EH (cell line): ENCODE results near the gene NRXN3.

Source experiments
- DNase-seq: peaks from one replicate; pipeline ENCODE4 v3.0.0-alpha.2; 2015; ENCODE audit warnings: low read depth

Gene NRXN3

GRCh38 chr14:79357307-79357706 is 1187.1 kb downstream of the NRXN3 start:
- DNase-seq, result no peak

GRCh38 chr14:79363291-79363690 is 1193.1 kb downstream of the NRXN3 start:
- DNase-seq, result no peak

GRCh38 chr14:79369359-79370332 is 1199.5 kb downstream of the NRXN3 start:
- peak; percentile 96 for DNase-seq

GRCh38 chr14:79370969-79371368 is 1200.8 kb downstream of the NRXN3 start:
- no peak for DNase-seq

GRCh38 chr14:79373451-79373850 is 1203.3 kb downstream of the NRXN3 start:
- DNase-seq, result no peak

- no peak for DNase-seq
These were observed 1205.2 kb downstream of the NRXN3 start for GRCh38 chr14:79375356-79375755.

- DNase-seq, result no peak
These were observed 1206.4 kb downstream of the NRXN3 start for GRCh38 chr14:79376557-79376956.

GRCh38 chr14:79378020-79378419 is 1207.8 kb downstream of the NRXN3 start:
- no peak for DNase-seq

GRCh38 chr14:79379266-79379665 is 1209.1 kb downstream of the NRXN3 start:
- no peak for DNase-seq

- DNase-seq, result no peak
These were observed 1212.9 kb downstream of the NRXN3 start for GRCh38 chr14:79383031-79383430.

GRCh38 chr14:79383475-79383874 is 1213.3 kb downstream of the NRXN3 start:
- no peak for DNase-seq

GRCh38 chr14:79395061-79395460 is 1224.9 kb downstream of the NRXN3 start:
- peak; percentile 93 for DNase-seq

- no peak for DNase-seq
These were observed 1234.8 kb downstream of the NRXN3 start for GRCh38 chr14:79404874-79405511.

GRCh38 chr14:79405512-79405910 is 1235.3 kb downstream of the NRXN3 start:
- DNase-seq, result no peak

GRCh38 chr14:79407572-79407971 is 1237.4 kb downstream of the NRXN3 start:
- peak; percentile 66 for DNase-seq

GRCh38 chr14:79408696-79409095 is 1238.5 kb downstream of the NRXN3 start:
- DNase-seq, result no peak

GRCh38 chr14:79411403-79412174 is 1241.4 kb downstream of the NRXN3 start:
- peak; percentile 58 for DNase-seq

- DNase-seq, result no peak
These were observed 1242.6 kb downstream of the NRXN3 start for GRCh38 chr14:79412822-79413221.

GRCh38 chr14:79413734-79414428 is 1243.7 kb downstream of the NRXN3 start:
- no peak for DNase-seq

GRCh38 chr14:79415726-79416125 is 1245.6 kb downstream of the NRXN3 start:
- DNase-seq, result peak; percentile 65

- peak; percentile 65 for DNase-seq
These were observed 1247.8 kb downstream of the NRXN3 start for GRCh38 chr14:79417961-79418360.
